ENCODE results near the gene ST8SIA1. TPM values are rescaled to one million over a fixed set of nuclear protein-coding genes. Genes with fewer than 3 reads are reported as not detected.

ST8SIA1 gene
- total RNA-seq, 2 donors from 2014 or later, result under 0.01 TPM; not detected in 1

DNA sequence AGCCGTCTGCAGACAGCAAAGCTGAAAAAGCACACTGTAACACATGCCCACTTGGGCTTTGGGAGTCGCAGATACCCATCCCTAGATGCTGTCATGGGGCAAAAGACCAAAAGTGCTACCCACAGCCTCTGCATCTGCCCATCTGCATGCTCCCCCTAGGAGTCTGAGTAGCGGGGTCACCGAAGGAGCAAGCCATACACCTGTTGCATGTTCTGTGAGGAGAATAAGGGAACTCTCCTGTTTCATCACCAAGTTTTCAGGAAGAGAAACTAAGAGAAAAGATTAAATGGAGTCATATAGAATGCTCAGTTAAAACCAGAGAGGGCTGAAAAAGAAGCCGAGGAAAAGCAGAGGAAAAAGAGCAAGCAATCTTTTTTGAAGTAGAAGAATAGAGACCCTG is 13.7 kb upstream of the ST8SIA1 start:
- H3K36me3 ChIP-seq (replicated peaks in 1 of 2; ENCODE audit: insufficient read depth in 1 of 2, low read depth in 2 of 2), result no peaks in the 10 kb centered on the region
- TF ChIP-seq POLR2A (IDR thresholded peaks at IDR 0.05), result no peak
- TF ChIP-seq, protein P1, sequence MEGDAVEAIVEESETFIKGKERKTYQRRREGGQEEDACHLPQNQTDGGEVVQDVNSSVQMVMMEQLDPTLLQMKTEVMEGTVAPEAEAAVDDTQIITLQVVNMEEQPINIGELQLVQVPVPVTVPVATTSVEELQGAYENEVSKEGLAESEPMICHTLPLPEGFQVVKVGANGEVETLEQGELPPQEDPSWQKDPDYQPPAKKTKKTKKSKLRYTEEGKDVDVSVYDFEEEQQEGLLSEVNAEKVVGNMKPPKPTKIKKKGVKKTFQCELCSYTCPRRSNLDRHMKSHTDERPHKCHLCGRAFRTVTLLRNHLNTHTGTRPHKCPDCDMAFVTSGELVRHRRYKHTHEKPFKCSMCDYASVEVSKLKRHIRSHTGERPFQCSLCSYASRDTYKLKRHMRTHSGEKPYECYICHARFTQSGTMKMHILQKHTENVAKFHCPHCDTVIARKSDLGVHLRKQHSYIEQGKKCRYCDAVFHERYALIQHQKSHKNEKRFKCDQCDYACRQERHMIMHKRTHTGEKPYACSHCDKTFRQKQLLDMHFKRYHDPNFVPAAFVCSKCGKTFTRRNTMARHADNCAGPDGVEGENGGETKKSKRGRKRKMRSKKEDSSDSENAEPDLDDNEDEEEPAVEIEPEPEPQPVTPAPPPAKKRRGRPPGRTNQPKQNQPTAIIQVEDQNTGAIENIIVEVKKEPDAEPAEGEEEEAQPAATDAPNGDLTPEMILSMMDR (IDR thresholded peaks at IDR 0.05), result no peak
- no peak for DNase-seq
- H3K27ac ChIP-seq, result no peak overlapping the region
- H3K4me1 ChIP-seq, result no peaks in the 10 kb centered on the region
- no peaks in the 10 kb centered on the region for H3K27me3 ChIP-seq
- intact Hi-C loops (cut with DNase I), result no loop called here
- 74 to 80% methylated on average over 5 of the region's 5 CpGs for WGBS, 2 donors
- no peaks in the 10 kb centered on the region for H3K9me3 ChIP-seq
- no peak overlapping the region for H3K4me3 ChIP-seq
- no peak for ATAC-seq

DNA sequence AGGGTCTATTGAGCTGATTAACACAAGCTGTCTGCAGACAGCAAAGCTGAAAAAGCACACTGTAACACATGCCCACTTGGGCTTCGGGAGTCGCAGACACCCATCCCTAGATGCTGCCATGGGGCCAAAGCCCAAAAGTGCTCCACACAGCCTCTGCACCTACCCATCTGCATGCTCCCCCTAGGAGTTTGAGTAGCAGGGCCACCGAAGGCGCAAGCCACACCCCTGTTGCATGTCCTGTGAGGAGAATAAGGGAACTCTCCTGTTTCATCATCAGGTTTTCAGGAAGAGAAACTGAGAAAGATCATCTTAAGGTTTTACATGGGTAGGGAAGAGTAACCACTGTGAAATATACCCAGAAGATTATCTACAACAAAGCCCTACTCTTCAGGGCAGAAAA is 5.6 kb upstream of the ST8SIA1 start:
- DNase-seq (no peak), ATAC-seq (no peak)
- no peak for TF ChIP-seq POLR2A (IDR thresholded peaks at IDR 0.05)
- TF ChIP-seq, protein P1 (IDR thresholded peaks at IDR 0.05), result no peak
- Histone ChIP-seq H3K9me3 (no peaks in the 10 kb centered on the region), H3K36me3 (replicated peaks in 1 of 2; ENCODE audit: insufficient read depth in 1 of 2, low read depth in 2 of 2) (no peaks in the 10 kb centered on the region), H3K4me3 (no peak overlapping the region), H3K27ac (no peak overlapping the region), H3K4me1 (peaks cover 5% of the 10 kb centered on the region), H3K27me3 (peaks cover 0 to 3% of the 10 kb centered on the region in 2 donors)
- intact Hi-C loops (cut with DNase I), result no loop called here
- 85 to 88% methylated on average over 4 of the region's 4 CpGs for WGBS, 2 donors

DNA sequence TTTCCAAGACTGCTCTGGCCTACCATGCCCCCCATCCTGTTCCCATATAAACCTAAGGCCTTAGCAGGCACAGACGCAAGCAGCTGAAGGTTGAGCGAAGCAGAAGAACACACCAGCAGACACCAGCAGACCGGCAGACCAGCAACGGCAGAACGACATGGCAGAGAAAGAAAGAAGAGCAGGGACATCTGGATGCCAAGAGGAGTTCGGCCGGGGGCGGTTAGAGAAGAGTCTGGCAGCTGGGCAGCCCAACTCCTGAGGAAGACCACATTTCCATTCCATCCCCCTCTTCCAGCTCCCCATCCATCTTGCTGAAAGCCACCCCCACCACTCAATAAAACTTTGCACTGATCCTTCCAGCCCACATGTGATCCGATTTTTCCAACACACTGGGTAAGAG is 5.2 kb upstream of the ST8SIA1 start:
- ATAC-seq (no peak), DNase-seq (no peak)
- H3K36me3 ChIP-seq (replicated peaks in 1 of 2; ENCODE audit: insufficient read depth in 1 of 2, low read depth in 2 of 2), result no peaks in the 10 kb centered on the region
- intact Hi-C loops (cut with DNase I), result no loop called here
- H3K27me3 ChIP-seq, result peaks cover 0 to 3% of the 10 kb centered on the region in 2 donors
- TF ChIP-seq, protein P1 (IDR thresholded peaks at IDR 0.05), result no peak
- TF ChIP-seq POLR2A (IDR thresholded peaks at IDR 0.05), result no peak
- H3K27ac ChIP-seq, result no peak overlapping the region
- H3K4me3 ChIP-seq, result no peak overlapping the region
- no peaks in the 10 kb centered on the region for H3K9me3 ChIP-seq
- peaks cover 9% of the 10 kb centered on the region for H3K4me1 ChIP-seq
- WGBS, 2 donors, result 92% methylated on average over 9 of the region's 9 CpGs

DNA sequence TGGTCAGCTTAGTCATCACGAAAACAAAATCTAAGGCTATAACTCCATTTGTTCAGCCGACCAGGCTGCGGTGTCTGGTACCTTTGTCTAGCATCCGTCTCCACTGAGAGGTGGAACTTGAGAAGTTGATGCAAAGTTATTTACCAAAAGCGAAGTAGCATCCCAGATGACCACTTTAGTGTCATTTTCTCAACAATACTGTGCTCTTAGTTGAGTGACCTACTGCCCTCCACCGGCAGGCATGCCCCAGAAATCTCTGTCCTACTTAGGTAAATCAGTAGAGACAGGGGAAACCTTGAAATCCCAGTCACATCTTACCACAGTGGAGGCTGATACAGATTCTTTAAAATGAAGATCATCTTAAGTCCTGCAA is 1.3 kb upstream of the ST8SIA1 start:
- Histone ChIP-seq H3K4me3 (peak overlapping the region in 1 of 2 donors; percentile 35), H3K9me3 (no peaks in the 10 kb centered on the region), H3K27me3 (peaks cover 3 to 15% of the 10 kb centered on the region in 2 donors), H3K36me3 (replicated peaks in 1 of 2; ENCODE audit: insufficient read depth in 1 of 2, low read depth in 2 of 2) (no peaks in the 10 kb centered on the region), H3K27ac (no peak overlapping the region), H3K4me1 (peaks cover 19% of the 10 kb centered on the region)
- no peak for TF ChIP-seq POLR2A (IDR thresholded peaks at IDR 0.05)
- TF ChIP-seq, protein P1 (IDR thresholded peaks at IDR 0.05), result peak in 2 of 7 experiments; percentile 3 to 6
- DNase-seq (no peak), ATAC-seq (no peak)
- intact Hi-C loops (cut with DNase I), result no loop called here
- 11 to 15% methylated on average over 6 of the region's 6 CpGs for WGBS, 2 donors

DNA sequence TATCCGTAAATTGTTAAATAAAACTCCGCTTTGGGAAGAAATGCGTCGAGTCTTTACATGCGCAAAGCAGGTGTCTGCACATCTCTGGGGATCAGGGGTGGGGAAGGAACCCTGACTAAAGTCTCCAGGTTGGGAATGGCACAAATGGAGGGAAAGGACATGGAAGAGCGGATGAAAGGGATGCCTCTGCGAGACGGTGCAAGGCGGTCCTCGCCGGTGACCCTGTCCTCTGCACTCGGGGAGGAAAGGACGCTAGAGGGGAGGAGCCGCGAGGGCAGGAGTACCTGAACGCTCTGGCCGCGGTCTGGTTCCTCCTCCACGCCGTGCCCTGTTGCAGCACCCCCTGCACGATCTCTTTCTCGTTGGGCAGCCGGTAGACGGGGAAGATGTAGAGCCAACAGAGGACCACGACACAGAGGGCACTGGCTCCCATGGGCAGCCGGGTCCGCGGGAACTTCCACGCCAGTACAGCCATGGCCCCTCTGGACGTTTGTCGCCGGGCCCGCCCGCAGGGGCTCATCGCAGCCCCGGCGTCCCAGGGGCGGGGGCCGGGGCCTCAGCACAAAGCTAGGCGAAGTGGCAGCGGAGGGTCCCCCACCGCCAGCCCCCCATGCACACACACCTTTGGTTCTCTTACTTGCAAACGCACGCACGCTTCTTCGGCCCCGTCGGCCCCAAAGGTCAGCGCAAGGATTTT is 646 bp downstream of the ST8SIA1 start:
- intact Hi-C loops (cut with DNase I), result no loop called here
- 4 to 10% methylated on average over 16 to 49 of the region's 49 CpGs for whole genome bisulfite sequencing, 2 donors

More for the DNA sequence above, 646 bp downstream of the ST8SIA1 start:
- ATAC-seq (no peak), DNase-seq (peak in 1 of 4 donors; percentile 10)
- Histone ChIP-seq H3K9me3 (no peaks in the 10 kb centered on the region), H3K36me3 (replicated peaks in 1 of 2; ENCODE audit: insufficient read depth in 1 of 2, low read depth in 2 of 2) (no peaks in the 10 kb centered on the region), H3K4me3 (no peak overlapping the region), H3K27me3 (peaks cover 3 to 15% of the 10 kb centered on the region in 2 donors), H3K27ac (no peak overlapping the region), H3K4me1 (peaks cover 19% of the 10 kb centered on the region)
- TF ChIP-seq, protein P1 (IDR thresholded peaks at IDR 0.05), result no peak
- TF ChIP-seq POLR2A (IDR thresholded peaks at IDR 0.05), result no peak

Measured in body of pancreas (tissue), 4 donors.